GM19351 (cell line): Measurements from ENCODE around the gene MAP1LC3B2.
A peak's percentile ranks its signal among the peaks of the same experiment; 100 is the strongest.

Experiments
- ATAC-seq: cut with Tn5 transposase; IDR thresholded peaks from one replicate; pipeline ENCODE4 v1.9.1; 2021; ENCODE audit warnings: mild to moderate bottlenecking, moderate library complexity; ENCODE audit not compliant: unreplicated experiment

Gene MAP1LC3B2

GRCh38 chr12:116610971-116611541, 51.9 kb downstream of the MAP1LC3B2 start:
- peak; percentile 44 for ATAC-seq

GRCh38 chr12:116612436-116612835, 53.3 kb downstream of the MAP1LC3B2 start:
- ATAC-seq: no peak

GRCh38 chr12:116613256-116613655, 54.1 kb downstream of the MAP1LC3B2 start:
- ATAC-seq: no peak

- ATAC-seq: no peak
Measured at GRCh38 chr12:116614194-116614915, 55.2 kb downstream of the MAP1LC3B2 start.

DNA sequence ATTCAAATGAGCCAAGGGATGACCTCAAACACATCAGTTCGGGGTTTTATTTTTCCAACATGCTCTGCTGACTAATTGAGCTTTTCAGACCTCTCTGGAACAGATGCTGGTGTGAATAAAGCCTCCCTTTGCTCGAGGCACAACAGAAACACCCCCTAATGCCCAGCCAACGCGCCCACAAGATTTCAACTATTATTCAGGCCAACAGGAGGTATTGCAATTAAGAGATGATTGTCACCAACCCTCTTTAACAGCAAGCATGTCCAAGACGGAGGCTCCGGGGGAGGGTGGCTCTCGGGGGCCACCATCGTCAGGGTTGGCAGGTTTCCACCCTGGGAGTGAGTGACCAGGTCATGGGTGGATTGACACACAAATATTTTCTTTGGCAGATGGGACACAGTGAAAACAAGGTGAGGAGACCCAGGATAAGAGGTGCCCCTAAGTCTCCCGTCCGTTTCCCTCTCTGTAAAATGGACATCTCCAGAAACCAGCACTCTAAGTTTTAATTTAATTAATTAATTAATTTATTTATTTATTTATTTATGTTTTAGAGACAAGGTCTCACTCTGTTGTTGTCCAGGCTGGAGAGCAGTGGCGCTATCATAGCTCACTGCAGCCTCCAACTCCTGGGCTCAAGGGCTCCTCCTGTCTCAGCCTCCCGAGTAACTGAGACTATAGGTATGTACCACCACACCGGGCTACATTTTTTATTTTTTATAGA, 56.1 kb downstream of the MAP1LC3B2 start:
- no peak for ATAC-seq

- no peak for ATAC-seq
Measured at GRCh38 chr12:116616536-116617248, 57.5 kb downstream of the MAP1LC3B2 start.

- no peak for ATAC-seq
Measured at GRCh38 chr12:116619246-116619645, 60.1 kb downstream of the MAP1LC3B2 start.

DNA sequence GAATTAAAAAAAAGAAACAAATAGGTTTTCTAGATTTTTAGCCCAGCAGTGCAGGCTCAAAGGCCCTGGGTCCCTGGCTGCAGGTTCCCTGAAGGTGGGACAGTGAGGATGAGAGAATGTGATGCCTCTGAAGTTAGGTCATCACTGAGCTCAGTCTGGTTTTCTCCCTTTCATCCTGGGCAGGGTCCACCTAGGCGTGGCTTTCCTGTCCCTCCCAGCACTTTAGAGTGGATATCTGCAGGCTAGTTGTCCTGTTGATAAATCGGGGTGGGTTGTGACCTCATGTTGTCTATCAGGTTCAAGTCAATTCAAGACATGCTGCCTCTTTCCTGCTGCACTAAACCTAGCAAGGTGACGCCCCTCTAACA, 60.9 kb downstream of the MAP1LC3B2 start:
- no peak for ATAC-seq

GRCh38 chr12:116620492-116621191, 61.5 kb downstream of the MAP1LC3B2 start:
- no peak for ATAC-seq

DNA sequence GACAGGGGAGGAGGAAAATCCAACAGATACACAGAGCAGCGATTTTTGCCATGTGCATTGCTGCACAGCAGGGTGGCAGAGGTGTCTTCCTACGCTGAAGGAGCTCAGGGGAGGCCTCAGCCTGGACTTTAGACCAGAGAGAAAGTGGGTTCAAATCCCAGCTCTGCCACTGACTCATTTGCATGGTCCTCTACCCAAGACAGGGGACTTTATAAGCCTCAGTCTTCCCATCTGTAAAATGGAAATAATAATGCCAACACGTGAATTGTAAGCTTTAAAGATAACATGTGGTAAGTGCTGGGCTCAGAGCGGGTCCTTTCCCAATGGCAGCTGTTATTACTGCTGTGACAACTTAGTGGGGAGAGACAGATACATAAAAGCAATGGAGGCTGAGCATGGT, 62.0 kb downstream of the MAP1LC3B2 start:
- no peak for ATAC-seq

DNA sequence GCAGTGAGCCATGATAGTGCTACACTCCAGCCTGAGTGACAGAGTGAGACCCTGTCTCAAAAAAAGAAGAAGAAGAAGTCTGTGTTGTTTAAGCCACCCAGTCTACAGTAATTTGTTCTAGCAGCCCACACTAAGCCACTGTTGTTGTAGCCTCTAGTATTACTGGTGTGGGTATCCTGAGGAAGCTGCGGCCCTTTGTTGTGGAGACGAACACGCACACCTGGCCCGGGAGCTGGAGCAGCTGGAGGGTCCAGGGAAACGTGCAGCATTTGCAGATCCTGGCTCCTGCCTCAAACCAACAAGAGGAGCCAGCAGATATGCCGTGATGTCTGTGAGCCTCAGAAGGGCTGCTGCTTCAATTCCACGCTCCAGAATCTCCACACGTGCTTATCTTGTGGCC, 65.3 kb downstream of the MAP1LC3B2 start:
- no peak for ATAC-seq

DNA sequence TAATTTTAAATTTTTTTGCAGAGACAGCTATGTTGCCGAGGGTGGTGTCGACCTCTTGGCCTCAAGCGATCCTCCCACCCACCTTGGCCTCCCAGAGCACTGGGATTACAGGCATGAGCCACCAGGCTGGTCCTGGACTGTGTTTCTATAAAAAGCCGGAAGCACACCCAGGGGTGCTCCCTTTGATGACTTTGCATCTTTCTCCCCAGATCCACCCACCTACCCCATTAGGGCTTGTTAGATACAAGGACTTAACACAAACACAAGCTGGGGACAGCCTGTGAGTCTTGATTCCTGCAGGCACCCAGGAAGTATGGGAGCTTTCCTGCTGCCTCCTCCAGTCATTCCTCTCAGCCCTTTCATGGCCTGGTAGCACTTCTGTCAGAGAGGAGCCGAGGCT, 67.0 kb downstream of the MAP1LC3B2 start:
- no peak for ATAC-seq
